Cardiac fibroblast (primary cell): Measurements from ENCODE around the gene MORN1.
A peak's percentile ranks its signal among the peaks of the same experiment; 100 is the strongest.

Experiments used
- DNase-seq, 2 donors: peaks; one replicate each; pipeline versions ENCODE4 v3.0.0 to v3.0.0-alpha.2; 2010; ENCODE audit warnings: low read depth in 2 of 2
- H3K4me3 ChIP-seq, 2 donors: replicated peaks in 1 of 2; 1 replicate in 1 of 2; 2 replicates in 1 of 2; pipeline ENCODE4 v1.5.1; 2011; ENCODE audit warnings: low read depth in 2 of 2, low read length in 2 of 2, mild to moderate bottlenecking in 2 of 2, moderate library complexity in 1 of 2
- CTCF ChIP-seq: IDR thresholded peaks from one replicate; pipeline ENCODE4 v1.5.1; 2011; ENCODE audit warnings: low read depth, mild to moderate bottlenecking, low read length, inconsistent platforms

The MORN1 gene

GRCh38 chr1:2277741-2278488, 113.4 kb downstream of the MORN1 start:
- no peak overlapping the region for H3K4me3 ChIP-seq
- TF ChIP-seq CTCF: no peak
- no peak for DNase-seq

GRCh38 chr1:2276803-2277580, 114.4 kb downstream of the MORN1 start:
- DNase-seq: peak; percentile 73 to 82
- TF ChIP-seq CTCF: no peak
- H3K4me3 ChIP-seq: no peak overlapping the region

- no peak for TF ChIP-seq CTCF
- H3K4me3 ChIP-seq: no peak overlapping the region
- peak; percentile 61 to 79 for DNase-seq
Measured at GRCh38 chr1:2275796-2276536, 115.4 kb downstream of the MORN1 start.

GRCh38 chr1:2274929-2275475, 116.4 kb downstream of the MORN1 start:
- peak in 1 of 2 donors; percentile 25 for DNase-seq
- no peak overlapping the region for H3K4me3 ChIP-seq
- no peak for TF ChIP-seq CTCF

- no peak for TF ChIP-seq CTCF
- H3K4me3 ChIP-seq: no peak overlapping the region
- DNase-seq: no peak
Measured at GRCh38 chr1:2274231-2274928, 117.0 kb downstream of the MORN1 start.
